ENCODE results near the gene KRTAP4-12.

DNA sequence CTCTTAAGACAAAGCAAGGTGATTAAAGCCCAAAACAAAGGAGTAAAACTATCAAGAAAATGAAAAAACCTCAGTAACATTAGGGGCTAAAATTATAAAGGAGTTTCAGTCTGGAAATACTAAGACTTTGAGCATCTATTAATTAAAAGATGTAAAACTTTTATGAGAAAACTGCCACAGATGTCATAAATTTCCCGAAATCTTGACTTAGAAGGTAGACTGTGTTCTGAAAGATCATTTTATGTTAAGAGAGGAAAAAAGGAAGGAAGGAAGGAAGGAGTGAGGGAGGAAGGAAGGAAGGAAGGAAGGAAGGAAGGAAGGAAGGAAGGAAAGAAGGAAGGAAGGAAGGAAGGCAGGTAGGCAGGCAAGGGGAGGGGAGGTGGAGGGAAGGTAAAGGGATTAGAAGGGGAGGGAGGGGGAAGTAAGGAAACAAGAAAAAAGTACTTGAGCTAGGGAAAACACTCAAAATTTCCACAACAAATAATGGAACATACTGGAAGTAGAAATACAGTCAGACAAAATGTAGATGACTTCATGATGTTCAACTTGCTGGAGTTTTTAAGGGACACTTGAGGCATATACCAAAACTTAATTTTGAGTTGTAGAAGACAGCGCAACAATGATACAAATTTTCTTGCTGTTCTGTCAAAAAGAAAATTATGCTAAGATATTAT is 23.7 kb upstream of the KRTAP4-12 start:
- TF ChIP-seq POLR2A (IDR thresholded peaks at IDR 0.05) = no peak
- TF ChIP-seq, protein P1, sequence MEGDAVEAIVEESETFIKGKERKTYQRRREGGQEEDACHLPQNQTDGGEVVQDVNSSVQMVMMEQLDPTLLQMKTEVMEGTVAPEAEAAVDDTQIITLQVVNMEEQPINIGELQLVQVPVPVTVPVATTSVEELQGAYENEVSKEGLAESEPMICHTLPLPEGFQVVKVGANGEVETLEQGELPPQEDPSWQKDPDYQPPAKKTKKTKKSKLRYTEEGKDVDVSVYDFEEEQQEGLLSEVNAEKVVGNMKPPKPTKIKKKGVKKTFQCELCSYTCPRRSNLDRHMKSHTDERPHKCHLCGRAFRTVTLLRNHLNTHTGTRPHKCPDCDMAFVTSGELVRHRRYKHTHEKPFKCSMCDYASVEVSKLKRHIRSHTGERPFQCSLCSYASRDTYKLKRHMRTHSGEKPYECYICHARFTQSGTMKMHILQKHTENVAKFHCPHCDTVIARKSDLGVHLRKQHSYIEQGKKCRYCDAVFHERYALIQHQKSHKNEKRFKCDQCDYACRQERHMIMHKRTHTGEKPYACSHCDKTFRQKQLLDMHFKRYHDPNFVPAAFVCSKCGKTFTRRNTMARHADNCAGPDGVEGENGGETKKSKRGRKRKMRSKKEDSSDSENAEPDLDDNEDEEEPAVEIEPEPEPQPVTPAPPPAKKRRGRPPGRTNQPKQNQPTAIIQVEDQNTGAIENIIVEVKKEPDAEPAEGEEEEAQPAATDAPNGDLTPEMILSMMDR (IDR thresholded peaks at IDR 0.05) = no peak
